ENCODE results near the gene OTOP3. TPM values are rescaled to one million over a fixed set of nuclear protein-coding genes. Genes with fewer than 3 reads are reported as not detected.
"Not testable (repeated sequence)": the region's sequence is repeated elsewhere in the genome, so short reads cannot be mapped to it uniquely, and the experiment has no call there.

The OTOP3 gene
- total RNA-seq, 1 experiment from 2014 or later = not detected

DNA sequence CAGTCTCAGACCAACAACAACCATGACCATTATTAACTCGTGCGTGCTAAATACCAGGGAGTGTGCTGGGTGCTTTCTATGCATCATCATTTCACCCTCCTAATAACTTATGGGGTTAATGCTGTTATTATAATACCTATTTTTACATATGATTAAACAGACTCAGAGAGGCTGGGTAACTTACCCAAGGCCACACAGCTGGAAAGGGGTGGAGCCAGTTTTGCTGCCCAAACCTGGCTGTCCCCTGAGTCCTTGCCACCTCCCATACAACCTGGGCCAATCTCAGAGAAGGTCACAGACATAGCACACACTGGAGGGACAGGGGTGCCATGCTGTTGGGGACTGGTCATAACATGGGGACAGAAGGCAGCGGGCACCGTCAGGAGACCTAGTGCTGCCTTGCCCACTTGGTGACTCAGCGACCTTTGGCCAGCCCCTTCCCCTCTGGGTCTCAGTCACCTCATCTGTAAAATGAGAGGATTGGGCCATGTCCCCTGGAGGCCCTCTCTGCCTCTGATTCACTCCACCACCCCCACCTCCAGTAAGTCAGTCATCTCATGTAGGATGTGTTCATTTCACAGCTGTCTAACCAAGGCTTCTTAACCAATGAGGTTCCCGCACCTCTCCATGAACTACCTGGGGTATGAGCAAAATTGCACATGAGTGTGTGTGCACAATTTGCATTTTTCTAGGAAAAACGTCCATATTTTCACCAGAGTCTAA lies 30.9 kb upstream of the OTOP3 start (continued):
- TF ChIP-seq, protein P1, sequence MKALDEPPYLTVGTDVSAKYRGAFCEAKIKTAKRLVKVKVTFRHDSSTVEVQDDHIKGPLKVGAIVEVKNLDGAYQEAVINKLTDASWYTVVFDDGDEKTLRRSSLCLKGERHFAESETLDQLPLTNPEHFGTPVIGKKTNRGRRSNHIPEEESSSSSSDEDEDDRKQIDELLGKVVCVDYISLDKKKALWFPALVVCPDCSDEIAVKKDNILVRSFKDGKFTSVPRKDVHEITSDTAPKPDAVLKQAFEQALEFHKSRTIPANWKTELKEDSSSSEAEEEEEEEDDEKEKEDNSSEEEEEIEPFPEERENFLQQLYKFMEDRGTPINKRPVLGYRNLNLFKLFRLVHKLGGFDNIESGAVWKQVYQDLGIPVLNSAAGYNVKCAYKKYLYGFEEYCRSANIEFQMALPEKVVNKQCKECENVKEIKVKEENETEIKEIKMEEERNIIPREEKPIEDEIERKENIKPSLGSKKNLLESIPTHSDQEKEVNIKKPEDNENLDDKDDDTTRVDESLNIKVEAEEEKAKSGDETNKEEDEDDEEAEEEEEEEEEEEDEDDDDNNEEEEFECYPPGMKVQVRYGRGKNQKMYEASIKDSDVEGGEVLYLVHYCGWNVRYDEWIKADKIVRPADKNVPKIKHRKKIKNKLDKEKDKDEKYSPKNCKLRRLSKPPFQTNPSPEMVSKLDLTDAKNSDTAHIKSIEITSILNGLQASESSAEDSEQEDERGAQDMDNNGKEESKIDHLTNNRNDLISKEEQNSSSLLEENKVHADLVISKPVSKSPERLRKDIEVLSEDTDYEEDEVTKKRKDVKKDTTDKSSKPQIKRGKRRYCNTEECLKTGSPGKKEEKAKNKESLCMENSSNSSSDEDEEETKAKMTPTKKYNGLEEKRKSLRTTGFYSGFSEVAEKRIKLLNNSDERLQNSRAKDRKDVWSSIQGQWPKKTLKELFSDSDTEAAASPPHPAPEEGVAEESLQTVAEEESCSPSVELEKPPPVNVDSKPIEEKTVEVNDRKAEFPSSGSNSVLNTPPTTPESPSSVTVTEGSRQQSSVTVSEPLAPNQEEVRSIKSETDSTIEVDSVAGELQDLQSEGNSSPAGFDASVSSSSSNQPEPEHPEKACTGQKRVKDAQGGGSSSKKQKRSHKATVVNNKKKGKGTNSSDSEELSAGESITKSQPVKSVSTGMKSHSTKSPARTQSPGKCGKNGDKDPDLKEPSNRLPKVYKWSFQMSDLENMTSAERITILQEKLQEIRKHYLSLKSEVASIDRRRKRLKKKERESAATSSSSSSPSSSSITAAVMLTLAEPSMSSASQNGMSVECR (CRISPR knock-in tag; IDR thresholded peaks at IDR 0.05; ENCODE audit: borderline replicate concordance) = no peak

DNA sequence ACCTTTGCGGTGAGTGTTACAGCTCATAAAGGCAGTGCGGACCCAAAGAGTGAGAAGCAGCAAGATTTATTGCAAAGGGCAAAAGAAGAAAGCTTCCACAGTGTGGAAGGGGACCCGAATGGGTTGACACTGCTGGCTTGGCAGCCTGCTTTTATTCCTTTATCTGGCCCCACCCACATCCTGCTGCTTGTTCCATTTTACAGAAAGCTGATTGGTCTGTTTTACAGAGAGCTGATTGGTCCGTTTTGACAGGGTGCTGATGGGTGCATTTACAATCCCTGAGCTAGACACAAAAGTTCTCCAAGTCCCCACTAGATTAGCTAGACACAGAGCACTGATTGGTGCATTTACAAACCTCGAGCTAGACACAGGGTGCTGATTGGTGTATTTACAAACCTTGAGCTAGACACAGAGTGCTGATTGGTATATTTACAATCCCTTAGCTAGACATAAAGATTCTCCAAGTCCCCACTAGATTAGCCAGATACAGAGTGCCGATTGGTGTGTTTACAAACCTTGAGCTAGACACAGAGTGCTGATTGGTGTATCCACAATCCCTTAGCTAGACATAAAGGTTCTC lies 29.4 kb upstream of the OTOP3 start:
- not testable (repeated sequence) for H3K36me3 Mint-ChIP-seq; H3K9me3 Mint-ChIP-seq; DNase-seq (ENCODE audit: low spot score); ATAC-seq; H3K27ac Mint-ChIP-seq; H3K4me3 Mint-ChIP-seq
- peak; percentile 70 for TF ChIP-seq NFYB (CRISPR knock-in tag; conservative IDR thresholded peaks at IDR 0.05; ENCODE audit: low read depth)
- peaks cover 20% of the 10 kb centered on the region for H3K27me3 Mint-ChIP-seq (ENCODE audit: low read depth)
- H3K4me1 Mint-ChIP-seq = peaks cover 36% of the 10 kb centered on the region
- ChIA-PET CTCF (interaction anchor here (0.9 to 1.6 kb wide), 6 partner anchors 19 to 54 kb away, joined by 3 to 9 read pairs (median 4); partner anchors contain the start of gene FDXR), POLR2A (interaction anchor here (0.7 to 1.5 kb wide), 3 partner anchors 18 to 36 kb away, joined by 3 read pairs; partner anchors contain the start of gene FDXR)

- Mint-ChIP-seq H3K4me1 (peaks cover 40% of the 10 kb centered on the region), H3K4me3 (no peak overlapping the region), H3K27me3 (ENCODE audit: low read depth) (peaks cover 19% of the 10 kb centered on the region), H3K9me3 (peaks cover 5% of the 10 kb centered on the region), H3K36me3 (0 out of 2 replicates have a peak, but pooled peaks cover 3% of the 10 kb centered on the region), H3K27ac (no peak overlapping the region)
- CTCF ChIA-PET = interaction anchor here (0.9 to 1.6 kb wide), 5 partner anchors 18 to 54 kb away, joined by 3 to 9 read pairs (median 4); partner anchors contain the start of gene FDXR
- DNase-seq (ENCODE audit: low spot score) (no peak), ATAC-seq (no peak)
- TF ChIP-seq CREB1 (CRISPR knock-in tag; IDR thresholded peaks at IDR 0.05) (no peak), AFF4 (CRISPR knock-in tag; IDR thresholded peaks at IDR 0.05; ENCODE audit: borderline replicate concordance) (no peak), ZNF416 (CRISPR knock-in tag; IDR thresholded peaks at IDR 0.05) (no peak), NFE2L1 (CRISPR knock-in tag; IDR thresholded peaks at IDR 0.05) (no peak), SP1 (CRISPR knock-in tag; conservative IDR thresholded peaks at IDR 0.05) (no peak), E2F1 (CRISPR knock-in tag; IDR thresholded peaks at IDR 0.05) (no peak)
- TF ChIP-seq, protein P2, sequence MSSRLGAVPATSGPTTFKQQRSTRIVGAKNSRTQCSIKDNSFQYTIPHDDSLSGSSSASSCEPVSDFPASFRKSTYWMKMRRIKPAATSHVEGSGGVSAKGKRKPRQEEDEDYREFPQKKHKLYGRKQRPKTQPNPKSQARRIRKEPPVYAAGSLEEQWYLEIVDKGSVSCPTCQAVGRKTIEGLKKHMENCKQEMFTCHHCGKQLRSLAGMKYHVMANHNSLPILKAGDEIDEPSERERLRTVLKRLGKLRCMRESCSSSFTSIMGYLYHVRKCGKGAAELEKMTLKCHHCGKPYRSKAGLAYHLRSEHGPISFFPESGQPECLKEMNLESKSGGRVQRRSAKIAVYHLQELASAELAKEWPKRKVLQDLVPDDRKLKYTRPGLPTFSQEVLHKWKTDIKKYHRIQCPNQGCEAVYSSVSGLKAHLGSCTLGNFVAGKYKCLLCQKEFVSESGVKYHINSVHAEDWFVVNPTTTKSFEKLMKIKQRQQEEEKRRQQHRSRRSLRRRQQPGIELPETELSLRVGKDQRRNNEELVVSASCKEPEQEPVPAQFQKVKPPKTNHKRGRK (CRISPR knock-in tag; IDR thresholded peaks at IDR 0.05; ENCODE audit: borderline replicate concordance) = no peak
- TF ChIP-seq, protein P3, sequence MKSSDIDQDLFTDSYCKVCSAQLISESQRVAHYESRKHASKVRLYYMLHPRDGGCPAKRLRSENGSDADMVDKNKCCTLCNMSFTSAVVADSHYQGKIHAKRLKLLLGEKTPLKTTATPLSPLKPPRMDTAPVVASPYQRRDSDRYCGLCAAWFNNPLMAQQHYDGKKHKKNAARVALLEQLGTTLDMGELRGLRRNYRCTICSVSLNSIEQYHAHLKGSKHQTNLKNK (CRISPR knock-in tag; IDR thresholded peaks at IDR 0.05) = no peak
- TF ChIP-seq, protein P4, sequence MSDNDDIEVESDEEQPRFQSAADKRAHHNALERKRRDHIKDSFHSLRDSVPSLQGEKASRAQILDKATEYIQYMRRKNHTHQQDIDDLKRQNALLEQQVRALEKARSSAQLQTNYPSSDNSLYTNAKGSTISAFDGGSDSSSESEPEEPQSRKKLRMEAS (CRISPR knock-in tag; IDR thresholded peaks at IDR 0.05) = no peak
- POLR2A ChIA-PET = interaction anchor here (1.5 kb wide), 1 partner anchor 34 kb away, joined by 3 read pairs; the partner anchor contains the start of gene FDXR
These were observed 28.7 kb upstream of the OTOP3 start for GRCh38 chr17:74907012-74907411.
